AG10803 (cell line): ENCODE results near the gene RERE.

ENCODE experiments used
- DNase-seq: peaks from one replicate; pipeline ENCODE4 v3.0.0; 2010; ENCODE audit warnings: low read depth
- H3K4me3 ChIP-seq: 2 replicates; pipeline ENCODE4 v1.5.1; 2011; ENCODE audit warnings: mild to moderate bottlenecking, low read length, control low read depth
- TF ChIP-seq, protein P1 (sequence below): conservative IDR thresholded peaks from 2 replicates; pipeline ENCODE4 v1.5.1; 2011; ENCODE audit warnings: mild to moderate bottlenecking, low read length, control low read depth, inconsistent platforms

RERE gene

DNA sequence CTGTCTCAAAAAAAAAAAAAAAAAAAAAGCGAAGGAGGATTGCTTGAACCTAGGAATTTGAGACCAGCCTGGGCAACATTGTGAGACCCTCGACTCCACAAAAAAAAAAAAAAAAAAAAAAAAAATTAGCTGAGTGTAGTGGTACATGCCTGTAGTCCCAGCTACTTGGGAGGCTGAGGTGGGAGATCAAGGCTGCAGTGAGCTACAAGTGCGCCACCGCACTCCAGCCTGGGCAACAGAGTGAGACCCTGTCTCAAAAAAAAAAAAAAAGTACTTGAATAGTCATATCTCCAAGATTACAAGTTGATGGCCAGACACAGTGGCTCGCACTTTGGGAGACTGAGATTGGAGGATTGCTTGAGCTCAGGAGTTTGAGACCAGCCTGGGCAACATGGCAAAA, 33.6 kb upstream of the RERE start:
- no peak for DNase-seq
- H3K4me3 ChIP-seq = no peak overlapping the region
- TF ChIP-seq, protein P1, sequence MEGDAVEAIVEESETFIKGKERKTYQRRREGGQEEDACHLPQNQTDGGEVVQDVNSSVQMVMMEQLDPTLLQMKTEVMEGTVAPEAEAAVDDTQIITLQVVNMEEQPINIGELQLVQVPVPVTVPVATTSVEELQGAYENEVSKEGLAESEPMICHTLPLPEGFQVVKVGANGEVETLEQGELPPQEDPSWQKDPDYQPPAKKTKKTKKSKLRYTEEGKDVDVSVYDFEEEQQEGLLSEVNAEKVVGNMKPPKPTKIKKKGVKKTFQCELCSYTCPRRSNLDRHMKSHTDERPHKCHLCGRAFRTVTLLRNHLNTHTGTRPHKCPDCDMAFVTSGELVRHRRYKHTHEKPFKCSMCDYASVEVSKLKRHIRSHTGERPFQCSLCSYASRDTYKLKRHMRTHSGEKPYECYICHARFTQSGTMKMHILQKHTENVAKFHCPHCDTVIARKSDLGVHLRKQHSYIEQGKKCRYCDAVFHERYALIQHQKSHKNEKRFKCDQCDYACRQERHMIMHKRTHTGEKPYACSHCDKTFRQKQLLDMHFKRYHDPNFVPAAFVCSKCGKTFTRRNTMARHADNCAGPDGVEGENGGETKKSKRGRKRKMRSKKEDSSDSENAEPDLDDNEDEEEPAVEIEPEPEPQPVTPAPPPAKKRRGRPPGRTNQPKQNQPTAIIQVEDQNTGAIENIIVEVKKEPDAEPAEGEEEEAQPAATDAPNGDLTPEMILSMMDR = no peak

DNA sequence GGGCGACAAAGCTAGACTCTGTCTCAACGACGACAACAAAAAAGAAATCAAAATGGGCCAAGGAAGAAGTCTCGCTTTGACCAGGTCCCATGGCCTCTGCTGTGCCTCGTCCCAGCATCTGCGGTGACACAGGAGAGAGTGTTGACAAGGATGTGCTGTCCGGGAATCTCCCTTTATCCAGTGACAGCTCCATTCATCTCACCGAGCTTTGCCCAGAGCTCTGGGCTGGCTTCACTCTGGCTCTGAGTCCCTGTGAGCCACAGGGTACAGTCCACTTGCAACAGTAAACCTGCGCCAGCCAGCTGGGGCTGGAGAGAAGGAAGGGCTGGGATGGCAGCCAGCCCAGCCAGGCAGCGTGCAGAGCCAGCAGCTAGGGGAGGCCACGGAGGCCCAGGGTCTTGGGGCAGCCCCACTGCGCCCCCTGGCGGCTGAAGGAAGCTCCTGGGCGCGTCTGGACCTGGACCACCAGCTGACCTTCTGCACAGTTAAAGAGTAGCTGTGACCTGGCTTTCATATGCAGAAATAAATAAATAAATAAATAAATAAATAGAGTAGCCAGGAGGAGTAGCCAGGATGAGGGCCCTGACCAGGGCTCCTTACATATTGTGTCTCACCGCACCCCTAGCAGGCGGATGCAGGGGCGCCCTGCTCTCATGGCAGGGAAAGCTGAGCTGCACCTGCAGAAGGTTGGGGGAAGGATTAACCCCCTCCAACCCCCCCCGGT, 31.4 kb upstream of the RERE start:
- TF ChIP-seq, protein P1 = peak; percentile 81
- H3K4me3 ChIP-seq = no peak overlapping the region
- DNase-seq = peak; percentile 94

DNA sequence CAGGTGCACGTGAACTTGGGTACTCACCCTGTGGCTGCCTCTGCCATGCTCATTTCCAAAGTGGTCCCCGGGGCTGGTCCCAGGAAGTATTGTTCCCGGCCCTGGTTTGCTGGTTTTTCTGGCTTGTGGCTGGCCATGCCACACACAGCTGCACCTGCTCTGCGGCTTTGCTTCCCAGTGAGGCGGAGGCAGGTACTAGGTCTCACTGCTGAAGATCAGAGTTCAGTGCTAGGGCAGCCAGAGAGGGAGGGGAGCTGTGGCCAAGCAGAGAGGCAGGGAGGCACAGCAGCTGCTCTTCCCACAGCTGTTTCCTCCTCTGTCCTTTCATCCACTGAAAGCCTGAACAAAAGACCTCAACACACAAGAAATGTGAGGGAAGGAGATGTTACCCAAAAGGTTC, 30.6 kb upstream of the RERE start:
- TF ChIP-seq, protein P1 = no peak
- no peak for DNase-seq
- no peak overlapping the region for H3K4me3 ChIP-seq

DNA sequence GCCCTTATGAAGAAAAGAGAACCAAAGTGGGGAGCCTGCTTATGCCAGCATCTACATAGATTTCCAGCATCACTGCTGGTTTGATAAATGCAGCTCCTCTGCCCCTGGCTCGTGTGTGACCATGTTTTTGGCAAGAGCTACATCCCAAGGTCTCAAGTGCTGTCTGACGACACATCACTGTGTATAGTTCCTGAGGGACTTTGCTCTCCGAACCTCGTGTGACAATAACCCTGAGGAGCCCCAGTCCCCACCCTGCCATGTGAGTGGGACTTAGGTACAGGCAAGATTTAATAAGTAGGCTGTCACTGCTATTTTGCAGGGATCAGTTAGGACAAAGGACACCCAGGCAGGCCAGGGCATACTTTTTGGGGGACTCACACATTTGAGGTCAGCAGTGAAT, 28.8 kb upstream of the RERE start:
- TF ChIP-seq, protein P1 = no peak
- H3K4me3 ChIP-seq = no peak overlapping the region
- no peak for DNase-seq

DNA sequence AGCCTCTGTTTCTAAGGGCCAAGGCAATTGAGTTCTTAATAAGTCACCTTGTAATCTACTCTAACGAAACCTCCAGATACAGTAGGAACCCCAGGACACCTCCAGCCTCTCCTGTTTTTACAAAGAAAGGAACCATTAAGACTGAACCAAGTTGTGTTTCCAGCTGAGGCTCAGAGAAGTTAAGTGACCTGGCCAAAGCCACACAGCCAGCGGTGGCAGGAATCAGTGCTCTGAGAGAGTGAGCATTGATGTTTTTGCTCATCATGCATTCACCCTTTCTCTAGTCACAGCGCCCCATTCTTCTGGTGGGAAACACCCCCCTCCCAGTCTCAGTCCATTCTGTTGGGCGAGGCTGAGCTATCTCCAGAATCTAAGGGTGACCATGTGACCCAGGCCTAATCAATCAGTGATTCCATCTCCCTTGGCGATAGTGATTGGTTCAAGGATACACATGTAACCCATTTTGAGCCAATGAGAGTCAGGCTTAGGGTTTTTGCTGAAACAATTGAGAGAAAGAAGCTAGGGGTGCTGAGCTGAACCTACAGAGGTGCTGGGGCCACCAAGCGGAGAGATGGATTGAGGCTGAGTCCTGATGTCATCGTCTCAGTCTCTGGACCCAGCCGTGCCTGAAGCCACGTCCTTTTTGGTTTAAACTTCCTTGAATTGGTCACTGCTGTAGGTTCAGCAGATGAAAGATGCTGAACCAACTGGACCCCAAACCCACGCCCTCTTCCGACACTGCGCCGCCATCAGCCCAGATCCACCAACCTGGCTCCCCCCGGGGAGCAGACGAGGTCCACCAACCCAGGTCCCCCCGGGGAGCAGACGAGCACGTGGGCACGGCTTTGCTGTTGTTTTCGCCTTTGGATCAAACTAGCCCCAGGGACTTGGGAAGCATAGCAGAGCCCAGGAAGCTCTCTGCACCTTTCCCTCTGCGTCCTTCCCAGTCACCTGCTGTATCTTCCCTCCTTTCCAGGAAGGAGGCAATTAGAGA, 28.0 kb upstream of the RERE start:
- H3K4me3 ChIP-seq = no peak overlapping the region
- DNase-seq = no peak
- TF ChIP-seq, protein P1 = no peak

DNA sequence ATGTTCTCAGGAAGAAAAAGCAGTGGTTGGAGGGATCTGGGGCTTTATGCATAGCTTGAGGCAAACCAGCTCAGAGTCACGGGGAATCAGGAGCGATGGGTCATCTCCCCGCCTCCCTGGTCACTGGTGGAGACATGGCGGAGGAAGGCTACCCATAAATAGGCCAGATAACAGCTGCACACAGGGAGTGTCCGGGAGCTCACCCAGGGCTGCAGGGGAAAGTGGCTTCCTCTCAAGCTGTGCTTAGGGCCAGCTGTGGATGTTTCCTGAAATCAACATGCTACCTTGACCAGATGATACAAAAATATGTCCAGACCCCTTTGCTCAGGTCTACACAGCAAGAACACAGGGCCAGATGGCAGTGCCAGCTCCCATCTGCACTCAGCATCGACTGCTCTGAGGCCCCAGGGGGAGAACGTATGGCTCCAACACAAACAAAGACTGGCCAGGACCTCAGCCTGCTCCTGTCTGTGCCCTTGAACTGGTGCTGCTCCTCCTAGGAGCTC, 27.1 kb upstream of the RERE start:
- H3K4me3 ChIP-seq = no peak overlapping the region
- no peak for DNase-seq
- TF ChIP-seq, protein P1 = no peak

DNA sequence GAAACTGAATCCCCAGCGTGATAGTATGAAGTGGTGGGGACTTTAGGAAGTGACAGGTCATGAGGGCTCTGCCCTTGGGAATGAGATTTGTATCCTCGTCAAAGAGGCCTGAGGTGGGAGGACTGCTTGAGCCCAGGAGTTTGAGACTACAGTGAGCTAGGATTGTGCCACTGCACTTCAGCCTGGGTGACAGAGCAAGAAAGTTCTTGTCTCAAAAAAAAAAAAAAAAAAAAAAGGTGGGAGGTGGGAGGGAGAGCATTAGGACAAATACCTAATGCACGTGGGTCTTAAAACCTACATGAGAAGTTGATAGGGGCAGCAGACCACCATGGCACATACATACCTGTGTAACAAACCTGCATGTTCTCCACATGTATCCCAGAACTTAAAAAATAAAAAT, 24.0 kb upstream of the RERE start:
- TF ChIP-seq, protein P1 = no peak
- H3K4me3 ChIP-seq = no peak overlapping the region
- DNase-seq = no peak
